Activated CD4-positive, alpha-beta T cell treated with anti-CD3 and anti-CD28 coated beads for 36 hours (primary cell): Measurements from ENCODE around the gene BIN2. TPM values are rescaled to one million over a fixed set of nuclear protein-coding genes. Genes with fewer than 3 reads are reported as not detected.
A peak's percentile ranks its signal among the peaks of the same experiment; 100 is the strongest.
"Not testable (repeated sequence)": the region's sequence is repeated elsewhere in the genome, so short reads cannot be mapped to it uniquely, and the experiment has no call there.

Experiments
- ATAC-seq: fragments of 200-7000 bp; cut with Tn5 transposase; one replicate; pipeline ENCODE4 v1.10.0; 2021; ENCODE audit warnings: mild to moderate bottlenecking, moderate library complexity
- CTCF ChIA-PET: fragments of 350-600 bp; sonication (Branson Sonifier 250); formaldehyde crosslinking; loops from one replicate; lab custom pipeline; 2021; ENCODE audit warnings: antibody characterized with exemption; lab: Charles Lee
- POLR2A ChIA-PET: fragments of 350-600 bp; sonication (Branson Sonifier 250); formaldehyde crosslinking; loops from one replicate; lab custom pipeline; 2021; ENCODE audit warnings: antibody characterized with exemption, inconsistent platforms; lab: Charles Lee
- DNase-seq: peaks from one replicate; pipeline ENCODE4 v3.0.0-alpha.2; 2020
- H3K27ac Mint-ChIP-seq: one replicate; pipeline ENCODE4 v1.8.0; 2021; ENCODE audit warnings: mixed read lengths
- H3K27me3 Mint-ChIP-seq: one replicate; pipeline ENCODE4 v1.8.0; 2021; ENCODE audit warnings: mixed read lengths
- H3K36me3 Mint-ChIP-seq: one replicate; pipeline ENCODE4 v1.8.0; 2021; ENCODE audit warnings: low read depth, mixed read lengths
- H3K4me1 Mint-ChIP-seq: one replicate; pipeline ENCODE4 v1.8.0; 2021; ENCODE audit warnings: mixed read lengths
- H3K4me3 Mint-ChIP-seq: one replicate; pipeline ENCODE4 v1.8.0; 2021; ENCODE audit warnings: mild to moderate bottlenecking, moderate library complexity, mixed read lengths
- H3K9me3 Mint-ChIP-seq: one replicate; pipeline ENCODE4 v1.8.0; 2021; ENCODE audit warnings: low read depth, mixed read lengths
- intact Hi-C, 2 experiments: fragments of 100-400 bp; cut with DNase I in 1 of 2; cut with micrococcal nuclease in 1 of 2; formaldehyde crosslinking; loops; one replicate each; pipeline versions ENCODE4 v1.14.2 to v1.15.1; 2022 to 2024; cut with DNase I, micrococcal nuclease
- total RNA-seq, 2 experiments: library from RNA; stranded (reverse); gene quantifications; one replicate each; pipeline ENCODE4 v1.2.3, GENCODE V29; 2021

The BIN2 gene
- total RNA-seq, 2 experiments from 2014 or later, result 39.9 to 48.8 TPM

- Mint-ChIP-seq H3K9me3 (no peaks in the 10 kb centered on the region), H3K4me3 (peak overlapping the region; percentile 49), H3K36me3 (peaks cover 14% of the 10 kb centered on the region), H3K27me3 (no peaks in the 10 kb centered on the region), H3K27ac (peak overlapping the region; percentile 88), H3K4me1 (peaks cover 68% of the 10 kb centered on the region)
- DNase-seq (no peak), ATAC-seq (peak; percentile 18)
- CTCF ChIA-PET, result interaction anchor here (0.6 to 2.8 kb wide), 4 partner anchors 13 to 562 kb away, joined by 3 to 16 read pairs (median 3); no protein-coding TSS in a partner anchor
- POLR2A ChIA-PET, result interaction anchor here (0.7 kb wide), 1 partner anchor 567 kb away, joined by 4 read pairs; no protein-coding TSS in a partner anchor
- intact Hi-C loops, result loop anchor here in 1 of 2 experiments (2.0 kb wide), 1 partner anchor 562 kb away; the partner anchor contains the start of gene ATF1
These were observed 2.9 kb upstream of the BIN2 start for GRCh38 chr12:51326698-51327439.

GRCh38 chr12:51324953-51325352 lies 979 bp upstream of the BIN2 start:
- CTCF ChIA-PET, result interaction anchor here (1.3 to 4.5 kb wide), 2 partner anchors 15 to 16 kb away, joined by 3 to 22 read pairs; no protein-coding TSS in a partner anchor
- DNase-seq (no peak), ATAC-seq (no peak)
- Mint-ChIP-seq H3K4me1 (peaks cover 78% of the 10 kb centered on the region), H3K27ac (peak overlapping the region; percentile 75), H3K4me3 (peak overlapping the region; percentile 40), H3K9me3 (no peaks in the 10 kb centered on the region), H3K36me3 (peaks cover 24% of the 10 kb centered on the region), H3K27me3 (no peaks in the 10 kb centered on the region)
- POLR2A ChIA-PET, result no interaction called here
- intact Hi-C loops, result loop anchor here (1.0 to 5.0 kb wide), 2 partner anchors 58 to 299 kb away; partner anchors contain the start of gene SLC11A2 (in 1 of the 2)

- ATAC-seq, result peak; percentile 59
- H3K9me3 Mint-ChIP-seq, result no peaks in the 10 kb centered on the region
- ChIA-PET POLR2A (no interaction called here), CTCF (interaction anchor here (0.9 to 4.5 kb wide), 4 partner anchors 12 to 106 kb away, joined by 3 to 22 read pairs (median 8); partner anchors contain the start of gene POU6F1)
- H3K27ac Mint-ChIP-seq, result peak overlapping the region; percentile 97
- peaks cover 29% of the 10 kb centered on the region for H3K36me3 Mint-ChIP-seq
- peak; percentile 74 for DNase-seq
- peak overlapping the region; percentile 87 for H3K4me3 Mint-ChIP-seq
- intact Hi-C loops, result loop anchor here (2.0 to 5.0 kb wide), 5 partner anchors 56 to 241 kb away; partner anchors contain the start of genes CSRNP2 (in 1 of the 2), DAZAP2 (in 1 of the 2), POU6F1 (in 1 of the 2) and TFCP2 (in 1 of the 2)
- no peaks in the 10 kb centered on the region for H3K27me3 Mint-ChIP-seq
- H3K4me1 Mint-ChIP-seq, result peaks cover 78% of the 10 kb centered on the region
These were observed 535 bp downstream of the BIN2 start for GRCh38 chr12:51323317-51323960.

- peak overlapping the region; percentile 97 for H3K27ac Mint-ChIP-seq
- no peaks in the 10 kb centered on the region for H3K9me3 Mint-ChIP-seq
- peaks cover 35% of the 10 kb centered on the region for H3K36me3 Mint-ChIP-seq
- ATAC-seq, result peak; percentile 28
- DNase-seq, result peak; percentile 67
- intact Hi-C loops, result loop anchor here (2.0 to 5.0 kb wide), 5 partner anchors 55 to 240 kb away; partner anchors contain the start of genes CSRNP2 (in 1 of the 2), DAZAP2 (in 1 of the 2), POU6F1 (in 1 of the 2) and TFCP2 (in 1 of the 2)
- CTCF ChIA-PET, result interaction anchor here (0.6 to 4.5 kb wide), 7 partner anchors 13 to 747 kb away, joined by 3 to 22 read pairs (median 4); partner anchors contain the start of genes ATG101 and POU6F1
- POLR2A ChIA-PET, result interaction anchor here (0.6 kb wide), 1 partner anchor 29 kb away, joined by 3 read pairs; no protein-coding TSS in a partner anchor
- H3K4me3 Mint-ChIP-seq, result peak overlapping the region; percentile 87
- H3K27me3 Mint-ChIP-seq, result no peaks in the 10 kb centered on the region
- H3K4me1 Mint-ChIP-seq, result peaks cover 78% of the 10 kb centered on the region
These were observed 1.5 kb downstream of the BIN2 start for GRCh38 chr12:51322452-51322851.

GRCh38 chr12:51321882-51322281 lies 2.1 kb downstream of the BIN2 start:
- Mint-ChIP-seq H3K4me3 (peak overlapping the region; percentile 87), H3K27me3 (no peaks in the 10 kb centered on the region), H3K36me3 (peaks cover 39% of the 10 kb centered on the region), H3K9me3 (no peaks in the 10 kb centered on the region), H3K4me1 (peaks cover 77% of the 10 kb centered on the region), H3K27ac (peak overlapping the region; percentile 79)
- intact Hi-C loops, result loop anchor here (2.0 to 5.0 kb wide), 5 partner anchors 55 to 239 kb away; partner anchors contain the start of genes CSRNP2 (in 1 of the 2), DAZAP2 (in 1 of the 2), POU6F1 (in 1 of the 2) and TFCP2 (in 1 of the 2)
- POLR2A ChIA-PET, result interaction anchor here (0.6 kb wide), 1 partner anchor 28 kb away, joined by 3 read pairs; no protein-coding TSS in a partner anchor
- CTCF ChIA-PET, result interaction anchor here (0.6 to 4.5 kb wide), 9 partner anchors 8 to 250 kb away, joined by 3 to 22 read pairs (median 5); partner anchors contain the start of genes POU6F1 and SMAGP
- ATAC-seq (no peak), DNase-seq (no peak)

- H3K27ac Mint-ChIP-seq, result peak overlapping the region; percentile 79
- peaks cover 75% of the 10 kb centered on the region for H3K4me1 Mint-ChIP-seq
- CTCF ChIA-PET, result interaction anchor here (0.5 to 4.5 kb wide), 10 partner anchors 8 to 75 kb away, joined by 3 to 22 read pairs (median 4); partner anchors contain the start of gene SMAGP
These were observed 3.2 kb downstream of the BIN2 start for GRCh38 chr12:51320695-51321320.

GRCh38 chr12:51320311-51320694 lies 3.7 kb downstream of the BIN2 start:
- DNase-seq (no peak), ATAC-seq (no peak)
- Mint-ChIP-seq H3K27me3 (no peaks in the 10 kb centered on the region), H3K4me1 (peaks cover 76% of the 10 kb centered on the region), H3K9me3 (no peaks in the 10 kb centered on the region), H3K27ac (peak overlapping the region; percentile 79), H3K4me3 (no peak overlapping the region), H3K36me3 (peaks cover 43% of the 10 kb centered on the region)
- ChIA-PET CTCF (interaction anchor here (0.5 to 2.5 kb wide), 7 partner anchors 10 to 50 kb away, joined by 3 to 13 read pairs (median 5); partner anchors contain the start of gene SMAGP), POLR2A (interaction anchor here (0.7 to 0.9 kb wide), 2 partner anchors 14 to 296 kb away, joined by 3 read pairs; no protein-coding TSS in a partner anchor)
- intact Hi-C loops, result loop anchor here in 1 of 2 experiments (5.0 kb wide), 1 partner anchor 53 kb away; no protein-coding TSS in a partner anchor

More at GRCh38 chr12:51320695-51321320, 3.2 kb downstream of the BIN2 start:
- Mint-ChIP-seq H3K27me3 (no peaks in the 10 kb centered on the region), H3K9me3 (no peaks in the 10 kb centered on the region), H3K4me3 (peak overlapping the region; percentile 87), H3K36me3 (peaks cover 43% of the 10 kb centered on the region)
- DNase-seq (no peak), ATAC-seq (no peak)
- POLR2A ChIA-PET, result interaction anchor here (0.7 to 0.9 kb wide), 3 partner anchors 15 to 296 kb away, joined by 3 read pairs; no protein-coding TSS in a partner anchor
- intact Hi-C loops, result loop anchor here in 1 of 2 experiments (5.0 kb wide), 1 partner anchor 54 kb away; no protein-coding TSS in a partner anchor

- peaks cover 66% of the 10 kb centered on the region for H3K4me1 Mint-ChIP-seq
- H3K27ac Mint-ChIP-seq, result peak overlapping the region; percentile 92
- ChIA-PET CTCF (interaction anchor here (1.2 to 2.5 kb wide), 4 partner anchors 11 to 80 kb away, joined by 3 to 13 read pairs (median 6); partner anchors contain the start of gene DAZAP2), POLR2A (interaction anchor here (0.6 kb wide), 3 partner anchors 44 to 237 kb away, joined by 3 to 5 read pairs (median 4); no protein-coding TSS in a partner anchor)
- peak overlapping the region; percentile 44 for H3K4me3 Mint-ChIP-seq
- H3K27me3 Mint-ChIP-seq, result no peaks in the 10 kb centered on the region
- peaks cover 40% of the 10 kb centered on the region for H3K36me3 Mint-ChIP-seq
- intact Hi-C loops, result no loop called here
- no peaks in the 10 kb centered on the region for H3K9me3 Mint-ChIP-seq
- ATAC-seq (peak; percentile 40), DNase-seq (peak; percentile 33)
These were observed 5.0 kb downstream of the BIN2 start for GRCh38 chr12:51318846-51319599.

GRCh38 chr12:51318057-51318806 lies 5.7 kb downstream of the BIN2 start:
- peaks cover 44% of the 10 kb centered on the region for H3K36me3 Mint-ChIP-seq
- peaks cover 70% of the 10 kb centered on the region for H3K4me1 Mint-ChIP-seq
- H3K27ac Mint-ChIP-seq, result peak overlapping the region; percentile 92
- CTCF ChIA-PET, result interaction anchor here (0.6 to 2.5 kb wide), 10 partner anchors 11 to 492 kb away, joined by 3 to 13 read pairs (median 3); partner anchors contain the start of gene DAZAP2
- H3K4me3 Mint-ChIP-seq, H3K27me3 Mint-ChIP-seq, DNase-seq, intact Hi-C loops, H3K9me3 Mint-ChIP-seq: not testable (repeated sequence)
- POLR2A ChIA-PET, result interaction anchor here (0.6 kb wide), 1 partner anchor 43 kb away, joined by 5 read pairs; no protein-coding TSS in a partner anchor
- peak; percentile 20 for ATAC-seq
